22Rv1 (cell line): ENCODE results near the gene ROR1.

Source experiments
- H3K27ac ChIP-seq: fragments of 450-650 bp; 2 replicates; pipeline ENCODE4 v1.5.1; 2017
- ZFX ChIP-seq: fragments of 450-650 bp; IDR thresholded peaks from 2 replicates; pipeline ENCODE4 v1.6.1; 2017; ENCODE audit warnings: antibody characterized with exemption, borderline replicate concordance
- TF ChIP-seq, protein P1 (sequence below): fragments of 450-650 bp; IDR thresholded peaks from 2 replicates; pipeline ENCODE4 v1.5.1; 2017; ENCODE audit warnings: mild to moderate bottlenecking

Gene ROR1

DNA sequence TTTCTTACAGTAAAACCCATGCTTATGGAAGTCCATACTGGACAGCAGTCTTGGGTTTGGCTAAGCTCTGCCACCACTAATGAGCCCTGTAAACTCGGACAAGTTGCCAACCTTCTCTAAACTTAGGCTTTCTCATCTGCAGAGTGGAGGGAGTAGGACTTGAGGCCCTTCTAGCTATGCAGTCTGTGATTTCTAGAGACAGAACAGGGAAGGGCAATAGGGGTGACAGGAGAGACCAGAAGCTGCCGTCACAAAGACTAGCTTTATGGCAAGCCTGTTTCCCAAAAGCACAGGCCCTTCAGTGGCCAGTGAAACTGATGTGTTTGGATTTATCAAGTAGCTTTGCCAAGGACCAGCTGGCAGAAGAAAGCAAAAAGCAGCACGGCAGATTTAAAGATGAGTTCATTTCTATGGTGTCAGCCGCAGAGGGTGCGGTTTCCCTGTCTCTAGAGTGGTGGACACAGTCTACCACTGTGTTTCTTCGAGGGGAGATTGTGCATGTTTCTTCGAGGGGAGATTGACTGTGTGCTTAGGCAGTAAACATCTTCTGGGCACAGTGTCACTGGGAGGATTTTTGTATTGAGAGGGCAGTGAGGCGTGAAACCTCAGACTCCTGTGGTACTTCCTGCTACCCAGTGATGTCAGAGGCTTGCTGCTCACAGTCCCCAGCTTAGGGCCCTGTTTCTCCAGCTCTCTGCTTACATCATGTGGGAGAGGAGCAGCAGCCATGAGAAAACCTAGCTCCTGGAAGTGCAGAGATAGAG lies 119.0 kb downstream of the ROR1 start:
- H3K27ac ChIP-seq = no peak overlapping the region
- TF ChIP-seq ZFX = no peak
- TF ChIP-seq, protein P1, sequence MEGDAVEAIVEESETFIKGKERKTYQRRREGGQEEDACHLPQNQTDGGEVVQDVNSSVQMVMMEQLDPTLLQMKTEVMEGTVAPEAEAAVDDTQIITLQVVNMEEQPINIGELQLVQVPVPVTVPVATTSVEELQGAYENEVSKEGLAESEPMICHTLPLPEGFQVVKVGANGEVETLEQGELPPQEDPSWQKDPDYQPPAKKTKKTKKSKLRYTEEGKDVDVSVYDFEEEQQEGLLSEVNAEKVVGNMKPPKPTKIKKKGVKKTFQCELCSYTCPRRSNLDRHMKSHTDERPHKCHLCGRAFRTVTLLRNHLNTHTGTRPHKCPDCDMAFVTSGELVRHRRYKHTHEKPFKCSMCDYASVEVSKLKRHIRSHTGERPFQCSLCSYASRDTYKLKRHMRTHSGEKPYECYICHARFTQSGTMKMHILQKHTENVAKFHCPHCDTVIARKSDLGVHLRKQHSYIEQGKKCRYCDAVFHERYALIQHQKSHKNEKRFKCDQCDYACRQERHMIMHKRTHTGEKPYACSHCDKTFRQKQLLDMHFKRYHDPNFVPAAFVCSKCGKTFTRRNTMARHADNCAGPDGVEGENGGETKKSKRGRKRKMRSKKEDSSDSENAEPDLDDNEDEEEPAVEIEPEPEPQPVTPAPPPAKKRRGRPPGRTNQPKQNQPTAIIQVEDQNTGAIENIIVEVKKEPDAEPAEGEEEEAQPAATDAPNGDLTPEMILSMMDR = no peak

DNA sequence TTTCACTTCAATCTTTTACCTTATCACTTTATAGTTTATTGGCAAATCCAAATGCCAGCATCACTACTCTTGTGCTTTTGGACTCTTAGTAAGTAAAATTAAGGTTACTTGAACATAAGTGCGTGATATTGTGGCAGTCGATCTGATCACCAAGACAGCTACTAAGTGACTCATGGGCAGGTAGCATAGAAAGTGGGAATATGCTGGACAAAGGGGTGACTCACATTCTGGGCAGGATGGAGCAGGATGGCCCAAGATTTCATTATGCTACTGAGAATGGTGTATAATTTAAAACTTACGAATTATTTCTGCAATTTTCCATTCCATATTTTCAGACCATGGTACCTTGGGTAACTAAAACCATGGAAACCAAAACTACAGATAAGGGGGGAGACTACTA lies 120.2 kb downstream of the ROR1 start:
- TF ChIP-seq, protein P1 = no peak
- no peak for TF ChIP-seq ZFX
- H3K27ac ChIP-seq = no peak overlapping the region

DNA sequence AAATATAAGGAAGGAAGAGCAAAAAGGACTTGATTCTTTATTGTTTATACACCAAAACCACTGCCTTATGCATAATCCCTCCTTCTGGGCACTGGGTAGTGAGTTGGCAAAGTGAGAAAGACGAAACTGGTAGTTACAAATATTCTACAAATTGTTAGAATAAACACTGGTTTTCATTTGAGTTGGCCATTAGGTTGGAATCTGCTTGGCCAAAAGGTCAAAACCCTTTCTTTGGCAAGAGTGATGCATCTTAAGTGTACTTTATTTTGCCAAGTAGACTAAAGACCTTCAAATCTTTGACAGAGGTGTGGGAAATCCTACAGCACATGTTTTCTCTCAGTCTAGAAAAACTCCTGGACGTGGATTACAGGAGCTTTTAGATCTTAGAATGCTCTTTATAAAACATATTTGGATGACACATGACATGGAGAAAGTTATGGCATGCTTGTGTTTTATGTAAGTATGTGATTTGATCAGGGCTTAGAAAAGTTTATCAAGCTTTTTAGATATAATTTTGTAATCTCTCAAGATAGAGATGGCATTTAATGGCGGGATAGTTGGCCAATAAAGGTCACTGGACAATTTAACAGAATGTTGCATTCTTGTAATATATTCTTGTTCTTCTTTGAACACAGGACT lies 120.9 kb downstream of the ROR1 start:
- no peak overlapping the region for H3K27ac ChIP-seq
- TF ChIP-seq, protein P1 = no peak
- no peak for TF ChIP-seq ZFX

GRCh38 chr1:63896755-63897154 lies 122.9 kb downstream of the ROR1 start:
- TF ChIP-seq, protein P1 = no peak
- no peak for TF ChIP-seq ZFX
- no peak overlapping the region for H3K27ac ChIP-seq

DNA sequence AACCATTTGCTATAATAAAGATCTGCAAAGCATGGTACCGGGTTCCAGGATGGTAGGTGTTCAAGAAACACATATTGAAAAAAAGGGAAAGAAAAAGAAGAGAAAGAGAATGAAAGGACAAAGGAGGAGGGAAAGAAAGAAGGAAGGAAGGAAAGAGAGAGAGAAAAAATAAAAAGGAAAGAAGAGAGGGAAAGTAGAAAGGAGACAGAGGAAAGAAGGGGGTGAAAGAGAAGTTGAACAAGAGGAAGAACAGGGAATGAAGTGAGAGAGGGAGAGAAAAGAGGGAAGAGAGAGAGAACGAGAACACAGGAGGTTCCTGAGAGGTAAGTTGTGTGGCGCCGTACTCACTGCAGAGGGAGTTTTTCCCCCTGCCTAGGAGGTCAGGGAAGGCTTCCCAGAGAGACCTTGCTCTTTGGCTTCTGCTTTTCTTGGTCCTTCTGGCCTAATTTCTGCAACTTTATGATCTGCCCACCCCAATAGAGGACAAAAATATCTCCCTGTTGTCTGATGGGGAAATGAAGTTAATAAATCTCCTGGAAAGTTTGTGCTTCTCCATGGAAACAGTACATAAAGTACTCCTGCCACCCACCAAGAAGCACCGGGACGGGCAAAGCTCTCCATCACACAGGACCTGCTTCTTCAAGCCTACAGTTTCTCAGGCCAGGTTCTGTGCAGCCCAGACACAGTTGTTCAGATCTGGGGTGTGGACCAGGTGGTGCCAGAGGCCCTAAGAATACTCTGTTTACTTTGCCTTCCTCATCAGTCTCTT lies 124.8 kb downstream of the ROR1 start:
- no peak overlapping the region for H3K27ac ChIP-seq
- TF ChIP-seq, protein P1 = no peak
- TF ChIP-seq ZFX = no peak

GRCh38 chr1:63901094-63901493 lies 127.3 kb downstream of the ROR1 start:
- no peak overlapping the region for H3K27ac ChIP-seq
- no peak for TF ChIP-seq ZFX
- TF ChIP-seq, protein P1 = no peak
